ENCODE results near the gene GNG2.
A peak's percentile ranks its signal among the peaks of the same experiment; 100 is the strongest.
"Not testable (repeated sequence)": the region's sequence is repeated elsewhere in the genome, so short reads cannot be mapped to it uniquely, and the experiment has no call there.

GNG2 gene

GRCh38 chr14:51895375-51895774 is 35.0 kb downstream of the GNG2 start:
- DNase-seq = no peak

DNA sequence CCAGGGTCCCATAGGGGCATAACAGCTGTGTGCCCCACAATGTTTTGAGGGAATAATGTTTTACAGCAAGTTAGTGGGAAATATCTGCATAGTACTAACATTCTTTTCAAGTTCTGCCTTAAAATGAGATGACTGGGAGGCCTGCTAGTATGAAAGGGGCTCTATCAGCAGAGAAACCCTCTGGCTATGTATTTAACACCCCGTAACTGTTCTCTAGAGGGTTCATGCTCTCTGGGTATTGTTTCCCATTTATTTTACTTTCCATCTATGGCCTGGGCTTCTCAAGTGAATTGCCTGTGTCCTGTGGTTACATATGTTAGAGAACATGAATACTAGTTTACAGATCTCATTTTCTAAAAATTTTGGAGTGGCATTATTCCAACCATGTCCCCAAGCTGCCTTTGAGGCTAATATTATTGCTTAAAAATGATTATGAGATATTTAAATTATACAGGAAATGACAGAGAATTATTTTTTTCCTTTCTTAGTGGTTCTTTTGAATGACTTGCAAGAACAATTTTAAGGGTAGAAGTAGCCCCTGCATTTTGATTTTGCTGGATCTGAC is 37.5 kb downstream of the GNG2 start:
- DNase-seq = no peak

DNA sequence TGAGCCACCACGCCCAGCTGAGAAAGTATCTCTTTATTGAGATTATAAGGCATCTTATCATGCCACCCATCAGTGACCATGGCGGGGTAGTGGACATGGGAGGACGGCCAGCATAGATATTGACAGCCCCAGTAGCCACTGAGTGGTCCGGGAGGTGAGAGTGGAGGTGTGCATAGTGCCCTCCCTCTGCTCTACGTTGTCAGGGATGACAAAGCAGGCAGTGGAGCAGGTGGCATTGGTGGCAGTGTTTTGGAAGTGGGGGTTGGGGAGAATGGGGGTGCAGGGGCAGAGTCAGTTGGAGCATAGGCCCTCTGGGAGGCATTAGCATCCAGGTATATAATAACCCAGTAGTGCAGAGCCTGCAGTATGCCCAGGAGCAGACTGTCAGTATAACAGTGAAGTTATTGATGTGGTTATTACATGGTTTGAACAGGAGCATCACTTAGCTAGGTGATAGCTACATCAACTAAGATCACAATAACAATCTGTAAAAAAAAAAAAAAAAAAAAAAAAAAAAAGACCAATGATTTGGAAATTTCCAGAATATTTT is 41.1 kb downstream of the GNG2 start:
- no peak for DNase-seq

- DNase-seq = not testable (repeated sequence)
These were observed 45.3 kb downstream of the GNG2 start for GRCh38 chr14:51905656-51906121.

GRCh38 chr14:51908086-51908485 is 47.7 kb downstream of the GNG2 start:
- no peak for DNase-seq

DNA sequence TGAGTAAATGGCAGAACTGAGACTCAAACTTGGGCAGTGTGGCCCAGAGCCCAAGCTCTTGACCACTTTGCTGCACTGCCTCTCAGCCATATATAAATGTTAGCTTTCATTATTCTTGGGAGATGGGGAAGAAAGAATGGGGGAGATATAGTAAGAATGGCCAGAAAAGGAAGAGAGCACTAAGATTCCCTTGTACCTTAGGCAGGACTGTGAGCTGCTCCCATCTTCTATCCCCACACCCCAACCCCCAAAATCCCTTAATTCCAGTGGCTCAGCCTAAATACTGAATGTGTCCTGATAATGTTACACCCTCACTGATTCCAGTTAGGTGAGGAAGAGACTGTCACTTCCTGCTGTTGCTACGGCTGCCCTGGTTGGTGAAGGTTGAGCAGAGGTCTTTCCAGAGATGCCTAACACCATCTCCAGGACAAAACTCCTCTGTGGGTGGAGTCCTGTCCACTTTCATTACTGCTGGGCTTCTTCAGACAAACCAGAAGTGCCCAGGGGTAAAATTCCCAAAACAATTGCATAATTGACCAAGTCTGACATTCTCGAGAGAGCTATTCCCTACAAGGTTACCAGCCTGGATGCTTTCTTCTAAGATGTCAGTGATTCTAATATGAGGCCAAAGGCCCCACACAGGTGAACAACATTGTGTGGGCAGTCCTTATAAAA is 51.8 kb downstream of the GNG2 start:
- DNase-seq = no peak

GRCh38 chr14:51914310-51914709 is 53.9 kb downstream of the GNG2 start:
- no peak for DNase-seq

- DNase-seq = peak; percentile 34
These were observed 56.8 kb downstream of the GNG2 start for GRCh38 chr14:51917193-51917592.

DNA sequence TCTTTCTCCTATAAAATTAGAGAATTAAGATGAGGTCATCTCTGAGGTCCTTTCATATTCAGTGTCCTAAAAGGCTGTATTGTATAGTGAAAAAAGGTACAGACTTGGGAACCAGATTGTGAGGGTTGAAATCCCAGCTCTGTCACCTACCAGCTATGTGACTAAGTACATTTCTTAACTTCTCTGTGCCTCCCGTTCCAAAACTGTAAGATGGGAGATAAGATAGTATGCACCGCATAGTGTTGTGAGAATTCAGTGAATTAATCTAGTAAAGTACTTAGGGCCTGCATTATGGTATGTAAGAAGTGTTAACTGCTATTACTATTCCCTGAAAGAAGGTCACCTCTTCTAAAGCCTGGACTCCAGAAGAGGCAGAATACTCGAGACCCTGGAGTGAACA is 60.6 kb downstream of the GNG2 start:
- no peak for DNase-seq

DNA sequence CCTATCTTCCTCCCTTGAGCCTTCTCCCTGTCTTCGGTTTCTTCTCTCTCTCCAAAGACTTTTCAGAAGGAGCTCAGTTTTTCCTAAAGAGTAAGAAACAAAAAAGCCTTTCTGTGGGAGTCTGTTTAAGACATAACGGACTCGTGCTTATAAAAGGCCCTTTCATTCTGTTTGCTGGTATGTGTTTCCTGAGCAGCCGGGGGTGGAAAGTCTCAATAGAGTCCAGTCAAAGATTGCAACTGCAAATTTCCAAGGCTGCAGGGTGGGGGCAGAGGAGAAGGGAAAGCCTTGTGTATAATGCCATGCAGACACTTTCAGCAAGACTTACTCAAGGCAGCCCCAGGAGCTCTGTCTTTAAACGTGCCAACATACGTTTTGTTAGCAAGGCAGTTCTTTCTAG is 62.2 kb downstream of the GNG2 start:
- DNase-seq = peak; percentile 76

GRCh38 chr14:51924600-51924999 is 64.2 kb downstream of the GNG2 start:
- no peak for DNase-seq

- no peak for DNase-seq
These were observed 65.6 kb downstream of the GNG2 start for GRCh38 chr14:51925980-51926379.

- no peak for DNase-seq
These were observed 66.0 kb downstream of the GNG2 start for GRCh38 chr14:51926449-51926848.

DNA sequence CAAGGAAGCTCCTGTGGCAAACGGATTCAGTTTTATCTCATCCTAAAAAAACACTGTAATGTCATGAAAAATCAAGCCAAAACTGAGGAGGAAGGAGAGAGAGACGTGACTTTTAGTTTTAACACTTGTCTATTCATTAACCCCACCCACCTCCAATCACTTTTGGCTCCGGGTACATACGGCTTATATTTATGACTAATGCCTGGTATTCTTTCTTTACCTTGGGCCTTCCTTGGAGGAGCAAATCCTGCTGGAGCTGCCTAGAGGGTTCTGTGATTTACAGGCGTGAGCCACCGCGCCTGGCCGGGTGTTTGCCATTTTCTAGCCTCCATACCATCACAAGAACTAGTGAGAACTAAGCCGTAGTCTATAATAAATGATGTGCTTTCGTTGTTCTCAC is 68.2 kb downstream of the GNG2 start:
- DNase-seq = no peak

GRCh38 chr14:51929166-51929565 is 68.8 kb downstream of the GNG2 start:
- DNase-seq = no peak

DNA sequence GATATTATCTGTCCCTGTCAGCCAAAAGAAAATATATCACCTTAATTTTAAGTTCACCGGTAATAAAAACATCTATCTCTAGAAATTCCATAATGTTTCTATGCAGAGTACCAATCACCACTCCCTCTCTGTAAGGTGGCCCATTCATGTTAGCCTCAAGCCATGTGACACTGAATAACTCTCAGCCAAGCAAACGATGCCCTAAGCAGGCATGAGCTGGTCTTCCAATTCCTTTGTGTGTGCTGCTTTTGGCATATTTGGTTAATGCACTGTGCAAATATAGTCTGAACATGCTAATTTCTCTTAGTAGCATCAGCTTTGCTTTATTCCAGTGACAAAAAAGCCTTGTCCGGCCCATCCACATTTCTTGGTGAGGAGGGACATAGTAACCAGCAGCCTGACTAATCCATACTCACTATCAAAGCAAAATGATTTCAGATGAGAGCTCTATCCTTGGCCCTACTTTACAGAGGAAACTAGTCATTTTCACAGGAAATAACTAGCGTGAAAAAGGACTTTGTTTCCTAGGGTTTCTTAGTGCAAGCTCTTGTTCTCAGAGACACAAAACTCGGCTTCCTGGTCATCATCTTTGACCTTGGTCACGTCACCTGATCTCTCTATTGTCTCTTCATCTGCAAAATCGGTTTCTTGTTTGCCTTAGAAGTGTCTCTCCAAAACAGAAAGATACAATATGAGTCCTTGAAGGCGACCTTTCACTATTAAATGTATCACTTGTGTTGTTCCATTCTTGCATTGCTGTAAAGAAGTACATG is 69.7 kb downstream of the GNG2 start:
- DNase-seq = no peak

GRCh38 chr14:51931308-51931707 is 70.9 kb downstream of the GNG2 start:
- no peak for DNase-seq

- no peak for DNase-seq
These were observed 72.8 kb downstream of the GNG2 start for GRCh38 chr14:51933191-51933590.

- no peak for DNase-seq
These were observed 77.7 kb downstream of the GNG2 start for GRCh38 chr14:51938137-51938536.

DNA sequence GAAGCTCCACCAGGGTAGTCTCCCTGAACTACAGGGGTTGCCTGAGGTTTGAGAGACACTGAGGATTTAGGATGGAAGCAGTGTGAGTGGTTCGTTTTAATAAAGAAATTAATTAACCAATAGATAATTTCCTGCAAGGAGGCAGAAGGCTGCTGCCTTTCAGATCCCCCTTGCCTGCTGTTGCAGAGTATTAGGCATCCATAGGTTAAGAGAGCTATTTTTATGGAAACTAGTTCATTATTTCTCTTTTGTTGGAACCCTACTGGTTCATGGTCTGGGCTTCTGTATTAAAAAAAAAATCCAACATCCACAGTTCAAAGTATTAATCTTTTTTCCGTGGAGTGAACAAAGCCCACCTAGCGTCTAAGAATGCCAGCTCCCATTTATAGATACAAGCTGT is 78.4 kb downstream of the GNG2 start:
- DNase-seq = no peak

DNA sequence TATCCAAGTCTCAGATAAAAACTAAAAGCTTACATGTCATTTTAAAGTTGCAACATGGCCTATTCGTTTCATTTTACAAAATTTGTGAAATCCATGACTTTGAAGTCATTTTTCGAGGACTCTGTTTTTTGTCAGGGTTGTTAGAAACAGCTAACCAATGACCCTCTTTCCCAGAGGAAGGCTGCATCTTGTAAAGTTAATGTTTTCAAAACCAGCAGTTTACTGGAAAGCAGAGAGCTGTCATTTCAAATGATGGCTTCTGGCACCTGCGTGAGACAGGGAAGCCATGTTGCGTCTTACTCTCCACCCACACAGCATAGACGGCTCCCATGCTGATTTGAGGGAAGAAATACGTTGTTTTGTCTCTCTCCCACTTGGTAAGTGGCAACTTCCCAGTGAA is 78.8 kb downstream of the GNG2 start:
- no peak for DNase-seq

- DNase-seq = no peak
These were observed 79.4 kb downstream of the GNG2 start for GRCh38 chr14:51939755-51940301.

DNA sequence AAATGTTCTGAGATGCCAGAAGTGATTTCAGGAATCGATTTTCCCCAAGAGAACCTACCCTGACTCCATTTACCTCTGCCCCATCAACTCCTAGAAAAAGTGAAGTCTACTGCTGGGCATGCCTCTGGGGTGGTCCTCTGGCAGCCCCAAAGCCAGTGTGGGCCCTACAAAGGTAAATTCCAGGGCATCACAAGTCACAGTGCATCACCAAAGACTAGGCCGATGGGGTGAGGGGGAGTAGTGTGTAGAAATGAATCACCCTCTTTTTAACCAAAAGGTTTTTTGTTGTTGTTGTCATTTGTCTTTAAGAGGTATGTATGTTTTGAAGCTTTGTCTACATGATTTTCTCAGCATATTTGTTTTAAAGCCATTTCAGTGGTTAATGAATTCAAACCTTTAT is 82.6 kb downstream of the GNG2 start:
- DNase-seq = no peak

GRCh38 chr14:51950007-51950406 is 89.6 kb downstream of the GNG2 start:
- DNase-seq = no peak
